Endothelial cell of umbilical vein (primary cell): ENCODE results near the gene IGF2BP1. TPM values are rescaled to one million over a fixed set of nuclear protein-coding genes. Genes with fewer than 3 reads are reported as not detected.
A peak's percentile ranks its signal among the peaks of the same experiment; 100 is the strongest.

Experiments
- BruUV-seq: library from RNA; stranded (reverse); fragments of 400-500 nt; replicated peaks from 2 replicates; lab custom pipeline; 2021; lab: Mats Ljungman, UMichigan
- CTCF ChIA-PET: fragments of 300-600, 350-600 bp; sonication (Branson Sonifier 250); formaldehyde crosslinking; loops from one replicate; lab custom pipeline; 2021; ENCODE audit warnings: antibody characterized with exemption, inconsistent platforms; lab: Charles Lee
- POLR2A ChIA-PET: fragments of 300-600, 350-600 bp; sonication (Branson Sonifier 250); formaldehyde crosslinking; loops from one replicate; lab custom pipeline; 2021; ENCODE audit warnings: antibody characterized with exemption, inconsistent platforms; lab: Charles Lee
- DNase-seq: peaks from one replicate; pipeline ENCODE4 v3.0.0-alpha.2; 2011; ENCODE audit warnings: low read depth, low spot score
- FAIRE-seq: peaks from 2 replicates; lab custom pipeline; 2011; peaks lifted over from hg19 to GRCh38; lab: Jason Lieb, UNC
- H2AFZ ChIP-seq: 2 replicates; pipeline ENCODE4 v1.6.0; 2012; ENCODE audit warnings: low read depth, low read length, control low read depth, inconsistent platforms
- H3K27ac ChIP-seq: 2 replicates; pipeline ENCODE4 v1.5.1; 2011; ENCODE audit warnings: low read depth, mild to moderate bottlenecking, control low read depth, low read length, moderate library complexity; ENCODE audit not compliant: insufficient read depth
- H3K27me3 ChIP-seq, 2 experiments: 2 replicates each; pipeline versions ENCODE4 v1.6.0 to v1.6.1; 2011; ENCODE audit warnings: low read length in 2 of 2, mixed read lengths in 1 of 2; ENCODE audit not compliant: control insufficient read depth in 2 of 2, insufficient read depth in 2 of 2
- H3K36me3 ChIP-seq, 2 experiments: 2 replicates in 1 of 2; 3 replicates in 1 of 2; pipeline ENCODE4 v1.5.1; 2011; ENCODE audit warnings: low read length in 2 of 2, mild to moderate bottlenecking in 1 of 2, moderate library complexity in 1 of 2; ENCODE audit not compliant: control insufficient read depth in 2 of 2, insufficient read depth in 2 of 2; ENCODE audit errors: extremely low read depth in 1 of 2
- H3K4me1 ChIP-seq: 3 replicates; pipeline ENCODE4 v1.5.1; 2011; ENCODE audit warnings: mild to moderate bottlenecking, low read length; ENCODE audit not compliant: control insufficient read depth, insufficient read depth; ENCODE audit errors: extremely low read depth
- H3K4me2 ChIP-seq: 2 replicates; pipeline ENCODE4 v1.6.1; 2011; ENCODE audit warnings: low read length, control low read depth, mixed read lengths; ENCODE audit not compliant: insufficient read depth
- H3K4me3 ChIP-seq, 3 experiments: fragments of 200-600 bp in 1 of 3; sonication (generic), shearing (Covaris generic) in 1 of 3; replicated peaks in 1 of 3; 2 replicates each; pipeline ENCODE4 v1.5.1; 2011 to 2016; ENCODE audit warnings: control low read depth in 3 of 3, low read length in 3 of 3, mild to moderate bottlenecking in 2 of 3, inconsistent platforms in 1 of 3, low read depth in 1 of 3, moderate library complexity in 1 of 3; ENCODE audit not compliant: insufficient read depth in 1 of 3
- H3K79me2 ChIP-seq: 2 replicates; pipeline ENCODE4 v1.6.0; 2012; ENCODE audit warnings: low read length, inconsistent platforms; ENCODE audit not compliant: control insufficient read depth, insufficient read depth
- H3K9ac ChIP-seq: replicated peaks from 2 replicates; pipeline ENCODE3; 2011; ENCODE audit warnings: low read length, control low read depth; ENCODE audit not compliant: insufficient read depth; ENCODE audit errors: extremely low read depth
- H3K9me1 ChIP-seq: replicated peaks from 3 replicates; pipeline ENCODE4 v1.6.0; 2011; ENCODE audit warnings: mild to moderate bottlenecking, low read length; ENCODE audit not compliant: control insufficient read depth, insufficient read depth; ENCODE audit errors: extremely low read depth
- H3K9me3 ChIP-seq: replicated peaks from 2 replicates; pipeline ENCODE4 v1.5.1; 2012; ENCODE audit warnings: low read length, inconsistent platforms; ENCODE audit not compliant: control insufficient read depth, insufficient read depth
- H4K20me1 ChIP-seq: replicated peaks from 2 replicates; pipeline ENCODE3; 2011; ENCODE audit warnings: mild to moderate bottlenecking, low read length; ENCODE audit not compliant: control insufficient read depth, insufficient read depth; ENCODE audit errors: extremely low read depth
- EZH2 ChIP-seq: IDR thresholded peaks from 2 replicates; pipeline ENCODE4 v1.6.1; 2012; ENCODE audit warnings: borderline replicate concordance, low read depth, mild to moderate bottlenecking, moderate library complexity, low read length, inconsistent platforms; ENCODE audit not compliant: severe bottlenecking
- FOS ChIP-seq: IDR thresholded peaks from 2 replicates; pipeline ENCODE4 v1.6.1; 2011; ENCODE audit warnings: mild to moderate bottlenecking, low read length, moderate library complexity, borderline replicate concordance; ENCODE audit not compliant: insufficient read depth
- GATA2 ChIP-seq: IDR thresholded peaks from 2 replicates; pipeline ENCODE4 v1.7.0; 2011; ENCODE audit warnings: low read depth, mild to moderate bottlenecking, moderate library complexity, mixed read lengths, low read length; ENCODE audit not compliant: insufficient read length, insufficient read depth
- JUN ChIP-seq: IDR thresholded peaks from 2 replicates; pipeline ENCODE4 v1.6.1; 2011; ENCODE audit warnings: borderline replicate concordance, low read depth; ENCODE audit not compliant: insufficient read length, insufficient read depth
- MYC ChIP-seq: IDR thresholded peaks from one replicate; pipeline ENCODE4 v1.6.1; 2011; ENCODE audit warnings: mild to moderate bottlenecking, low read depth, low read length
- POLR2A ChIP-seq: IDR thresholded peaks from 2 replicates; pipeline ENCODE4 v1.6.1; 2012; ENCODE audit warnings: low read depth, mild to moderate bottlenecking, control low read depth, low read length
- POLR2AphosphoS5 ChIP-seq: IDR thresholded peaks from 2 replicates; pipeline ENCODE4 v1.6.1; 2012; ENCODE audit warnings: low read depth, mild to moderate bottlenecking, control low read depth, low read length, moderate library complexity; ENCODE audit not compliant: insufficient read depth
- dilution Hi-C: fragments of 300-500 bp; cut with MboI; formaldehyde crosslinking; loops from one replicate; pipeline ENCODE4 v1.15.0; 2019; ENCODE audit warnings: low sequenced_read_pairs; ENCODE audit not compliant: extremely low pct_ligation_motif_present
- intact Hi-C: fragments of 100-400 bp; cut with micrococcal nuclease; formaldehyde crosslinking; loops from one replicate; pipeline ENCODE4 v1.10.0; 2022
- polyA plus RNA-seq, 4 experiments: library from polyadenylated mRNA; depleted of rRNA in 3 of 4; stranded (reverse) in 3 of 4; unstranded in 1 of 4; fragments of >200 nt; gene quantifications; 2 replicates each; pipeline versions ENCODE4 v1.2.1 to v1.2.3, GENCODE V29; 2011 to 2012; ENCODE audit warnings: missing spikeins in 1 of 4
- total RNA-seq: library from RNA; stranded (reverse); gene quantifications from 2 replicates; pipeline ENCODE4 v1.2.3, GENCODE V29; 2021
- TF ChIP-seq, protein P1 (sequence below), 2 donors: IDR thresholded peaks; 1 replicate in 1 of 2; 2 replicates in 1 of 2; pipeline ENCODE4 v1.5.1; 2011; ENCODE audit warnings: low read length in 2 of 2, mild to moderate bottlenecking in 2 of 2, moderate library complexity in 2 of 2, control low read depth in 1 of 2, inconsistent platforms in 1 of 2, low read depth in 1 of 2; ENCODE audit not compliant: insufficient read depth in 1 of 2; ENCODE audit errors: extremely low read depth in 1 of 2
- TF ChIP-seq, protein P2 (sequence below): IDR thresholded peaks from 2 replicates; pipeline ENCODE4 v1.6.1; 2011; ENCODE audit not compliant: insufficient read depth, insufficient read length

IGF2BP1 gene
- total and polyA plus RNA-seq, 2 donors (not counting 3 experiments of a cell fraction or from before 2014, with no cell fraction given): 9.5 to 99.5 TPM

DNA sequence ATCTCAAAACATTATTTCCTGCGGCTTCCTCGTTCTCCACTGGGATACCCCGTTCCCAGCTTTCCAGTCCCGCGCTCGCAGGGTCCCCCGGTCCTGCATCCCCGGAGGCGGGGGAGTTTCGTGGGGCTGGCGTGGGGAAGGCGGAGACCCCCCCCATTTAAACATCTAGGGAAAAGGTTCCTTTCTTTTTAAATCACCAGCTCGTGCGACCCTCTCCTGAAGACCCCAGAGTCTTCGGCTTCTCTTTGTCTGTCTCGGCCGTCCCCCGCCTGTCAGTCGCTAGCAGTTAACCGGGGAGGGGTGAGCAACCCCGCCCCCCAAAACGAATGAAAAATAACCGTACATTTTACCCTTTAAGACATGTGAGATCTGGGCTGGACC lies 473 bp upstream of the IGF2BP1 start:
- FAIRE-seq (no peak), DNase-seq (no peak)
- peaks cover 44% of the 10 kb centered on the region for H3K79me2 ChIP-seq
- intact Hi-C loops: loop anchor here (1.0 kb wide), 1 partner anchor 52 kb away; the partner anchor contains the start of gene SNF8
- ChIA-PET CTCF (interaction anchor here (1.1 to 9.9 kb wide), 5 partner anchors 10 to 52 kb away, joined by 3 to 133 read pairs (median 7); partner anchors contain the start of gene SNF8), POLR2A (interaction anchor here (0.8 to 1.5 kb wide), 2 partner anchors 16 to 36 kb away, joined by 3 to 4 read pairs; no protein-coding TSS in a partner anchor)
- H3K27me3 ChIP-seq: peaks cover 22 to 40% of the 10 kb centered on the region in 2 experiments
- no TSS peak for BruUV-seq
- no peaks in the 10 kb centered on the region for H4K20me1 ChIP-seq
- H3K36me3 ChIP-seq: no peaks in the 10 kb centered on the region
- peak overlapping the region; percentile 92 for H3K9ac ChIP-seq
- no peaks in the 10 kb centered on the region for H3K9me1 ChIP-seq
- peaks cover 28% of the 10 kb centered on the region for H3K4me1 ChIP-seq
- peak overlapping the region; percentile 72 to 85 (median 82) for H3K4me3 ChIP-seq
- H3K27ac ChIP-seq: no peak overlapping the region
- peak overlapping the region; percentile 99 for H3K4me2 ChIP-seq
- H3K9me3 ChIP-seq: no peaks in the 10 kb centered on the region
- dilution Hi-C loops: no loop called here
- no peak for TF ChIP-seq GATA2
- TF ChIP-seq, protein P1, sequence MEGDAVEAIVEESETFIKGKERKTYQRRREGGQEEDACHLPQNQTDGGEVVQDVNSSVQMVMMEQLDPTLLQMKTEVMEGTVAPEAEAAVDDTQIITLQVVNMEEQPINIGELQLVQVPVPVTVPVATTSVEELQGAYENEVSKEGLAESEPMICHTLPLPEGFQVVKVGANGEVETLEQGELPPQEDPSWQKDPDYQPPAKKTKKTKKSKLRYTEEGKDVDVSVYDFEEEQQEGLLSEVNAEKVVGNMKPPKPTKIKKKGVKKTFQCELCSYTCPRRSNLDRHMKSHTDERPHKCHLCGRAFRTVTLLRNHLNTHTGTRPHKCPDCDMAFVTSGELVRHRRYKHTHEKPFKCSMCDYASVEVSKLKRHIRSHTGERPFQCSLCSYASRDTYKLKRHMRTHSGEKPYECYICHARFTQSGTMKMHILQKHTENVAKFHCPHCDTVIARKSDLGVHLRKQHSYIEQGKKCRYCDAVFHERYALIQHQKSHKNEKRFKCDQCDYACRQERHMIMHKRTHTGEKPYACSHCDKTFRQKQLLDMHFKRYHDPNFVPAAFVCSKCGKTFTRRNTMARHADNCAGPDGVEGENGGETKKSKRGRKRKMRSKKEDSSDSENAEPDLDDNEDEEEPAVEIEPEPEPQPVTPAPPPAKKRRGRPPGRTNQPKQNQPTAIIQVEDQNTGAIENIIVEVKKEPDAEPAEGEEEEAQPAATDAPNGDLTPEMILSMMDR (IDR thresholded peaks at IDR 0.05; ENCODE audit: extremely low read depth in 1 of 2, insufficient read depth in 1 of 2, low read depth in 1 of 2, low read length in 2 of 2): no peak
- no peak for TF ChIP-seq FOS
- TF ChIP-seq JUN: no peak
- TF ChIP-seq MYC: no peak
- TF ChIP-seq, protein P2, sequence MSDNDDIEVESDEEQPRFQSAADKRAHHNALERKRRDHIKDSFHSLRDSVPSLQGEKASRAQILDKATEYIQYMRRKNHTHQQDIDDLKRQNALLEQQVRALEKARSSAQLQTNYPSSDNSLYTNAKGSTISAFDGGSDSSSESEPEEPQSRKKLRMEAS: no peak
- TF ChIP-seq POLR2A: no peak
- TF ChIP-seq EZH2: no peak
- TF ChIP-seq POLR2AphosphoS5: no peak
- H2AFZ ChIP-seq: peak overlapping the region; percentile 91
